Measurements from ENCODE around the gene MAST4. TPM values are rescaled to one million over a fixed set of nuclear protein-coding genes. Genes with fewer than 3 reads are reported as not detected.
A peak's percentile ranks its signal among the peaks of the same experiment; 100 is the strongest.

The MAST4 gene
- total RNA-seq, 2 donors from 2014 or later: 9.5 to 20.8 TPM

- Histone ChIP-seq H3K9ac (ENCODE audit: low read depth in 2 of 2, low read length in 2 of 2) (no peak overlapping the region), H3K27ac (no peak overlapping the region), H3K4me3 (no peak overlapping the region), H3K27me3 (no peaks in the 10 kb centered on the region), H3K4me1 (no peaks in the 10 kb centered on the region), H3K36me3 (no peaks in the 10 kb centered on the region), H3K9me3 (no peaks in the 10 kb centered on the region)
- peak; percentile 21 for DNase-seq
- TF ChIP-seq CTCF (IDR thresholded peaks at IDR 0.05): no peak
- intact Hi-C loops (cut with DNase I): no loop called here
Observed at GRCh38 chr5:66661149-66661548, 65.0 kb downstream of the MAST4 start.

DNA sequence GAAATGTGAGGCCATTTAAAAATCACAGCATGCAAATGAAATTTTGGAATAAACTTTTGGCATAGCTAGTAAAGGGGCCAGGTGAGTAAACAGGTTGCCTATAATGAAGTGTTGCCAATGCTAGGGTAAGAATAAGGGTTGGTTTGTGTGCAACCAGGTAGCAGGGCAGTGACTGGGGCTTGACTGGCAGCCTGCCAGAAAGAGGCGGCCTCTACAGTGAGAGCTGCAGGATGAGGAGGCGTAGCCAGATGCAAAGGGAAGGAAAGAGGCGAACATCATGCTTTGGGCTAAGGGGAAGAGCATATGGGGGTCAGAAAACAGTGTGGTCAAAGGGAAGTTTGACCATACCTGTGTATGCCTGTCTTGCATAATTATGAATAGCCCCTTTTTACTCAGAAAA, 70.6 kb downstream of the MAST4 start:
- peak; percentile 20 for DNase-seq
- no peaks in the 10 kb centered on the region for H3K36me3 ChIP-seq
- intact Hi-C loops (cut with DNase I): no loop called here
- H3K9me3 ChIP-seq: no peaks in the 10 kb centered on the region
- H3K27ac ChIP-seq: no peak overlapping the region
- no peak overlapping the region for H3K4me3 ChIP-seq
- no peak overlapping the region for H3K9ac ChIP-seq (ENCODE audit: low read depth in 2 of 2, low read length in 2 of 2)
- H3K4me1 ChIP-seq: no peaks in the 10 kb centered on the region
- H3K27me3 ChIP-seq: no peaks in the 10 kb centered on the region
- TF ChIP-seq CTCF (IDR thresholded peaks at IDR 0.05): no peak

DNA sequence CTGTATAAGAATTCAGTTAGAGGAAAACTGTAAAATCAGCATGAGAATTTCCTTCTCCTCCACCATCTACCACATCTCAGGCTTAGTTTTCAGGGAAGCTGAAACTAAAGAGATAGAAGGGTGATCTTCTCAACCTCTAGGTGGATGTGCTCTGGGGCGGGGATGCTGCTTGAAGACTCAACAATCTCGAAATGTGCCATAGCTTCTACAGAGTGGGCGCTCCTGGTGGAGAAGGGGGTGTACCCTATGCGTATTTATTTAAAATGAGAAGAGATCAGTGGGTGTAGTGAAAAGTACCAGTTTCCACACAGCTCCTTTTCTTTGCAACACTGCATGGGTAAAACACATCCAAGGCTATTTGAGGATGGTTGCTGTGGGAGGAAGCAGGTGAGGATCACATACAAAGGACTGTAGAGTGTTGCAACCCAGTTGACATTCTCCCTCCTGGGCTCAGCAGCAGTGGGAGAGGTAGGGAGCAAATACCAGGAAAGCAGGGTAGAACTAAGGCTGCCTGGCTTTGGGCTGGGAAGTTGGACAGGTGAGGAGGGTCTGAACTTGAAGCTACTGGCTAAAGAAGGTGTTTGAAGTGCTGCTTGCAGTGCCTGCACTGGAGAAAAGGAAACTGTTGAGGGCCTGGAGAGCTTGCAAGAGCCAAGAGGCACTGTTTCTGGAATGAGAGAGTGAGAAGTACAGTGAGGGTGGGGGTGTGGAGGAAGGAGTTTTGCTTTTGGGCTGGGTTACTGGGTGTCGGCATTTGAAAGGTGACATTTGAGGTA, 73.1 kb downstream of the MAST4 start:
- Histone ChIP-seq H3K36me3 (no peaks in the 10 kb centered on the region), H3K9ac (ENCODE audit: low read depth in 2 of 2, low read length in 2 of 2) (no peak overlapping the region), H3K9me3 (no peaks in the 10 kb centered on the region), H3K4me3 (no peak overlapping the region), H3K4me1 (no peaks in the 10 kb centered on the region), H3K27me3 (no peaks in the 10 kb centered on the region), H3K27ac (no peak overlapping the region)
- intact Hi-C loops (cut with DNase I): no loop called here
- DNase-seq: no peak
- TF ChIP-seq CTCF (IDR thresholded peaks at IDR 0.05): no peak

- Histone ChIP-seq H3K27me3 (no peaks in the 10 kb centered on the region), H3K36me3 (no peaks in the 10 kb centered on the region), H3K4me1 (no peaks in the 10 kb centered on the region), H3K9ac (ENCODE audit: low read depth in 2 of 2, low read length in 2 of 2) (no peak overlapping the region), H3K9me3 (no peaks in the 10 kb centered on the region), H3K4me3 (no peak overlapping the region), H3K27ac (no peak overlapping the region)
- TF ChIP-seq CTCF (IDR thresholded peaks at IDR 0.05): no peak
- intact Hi-C loops (cut with DNase I): no loop called here
- DNase-seq: no peak
Observed at GRCh38 chr5:66669862-66670195, 73.6 kb downstream of the MAST4 start.

GRCh38 chr5:66671305-66671704, 75.1 kb downstream of the MAST4 start:
- no peak overlapping the region for H3K27ac ChIP-seq
- no peak for DNase-seq

More at GRCh38 chr5:66671305-66671704, 75.1 kb downstream of the MAST4 start:
- H3K36me3 ChIP-seq: no peaks in the 10 kb centered on the region
- H3K27me3 ChIP-seq: no peaks in the 10 kb centered on the region
- intact Hi-C loops (cut with DNase I): no loop called here
- no peak for TF ChIP-seq CTCF (IDR thresholded peaks at IDR 0.05)
- H3K9me3 ChIP-seq: no peaks in the 10 kb centered on the region
- H3K4me1 ChIP-seq: no peaks in the 10 kb centered on the region
- H3K9ac ChIP-seq (ENCODE audit: low read depth in 2 of 2, low read length in 2 of 2): no peak overlapping the region
- H3K4me3 ChIP-seq: no peak overlapping the region
